UCSD-AML1 (cell line): ENCODE data around the gene OSM.
A peak's percentile ranks its signal among the peaks of the same experiment; 100 is the strongest.

ENCODE experiments used
- DNase-seq: peaks from one replicate; lab custom pipeline; 2025; ENCODE audit not compliant: unreplicated experiment; lab: John Stamatoyannopoulos, UW

The OSM gene

DNA sequence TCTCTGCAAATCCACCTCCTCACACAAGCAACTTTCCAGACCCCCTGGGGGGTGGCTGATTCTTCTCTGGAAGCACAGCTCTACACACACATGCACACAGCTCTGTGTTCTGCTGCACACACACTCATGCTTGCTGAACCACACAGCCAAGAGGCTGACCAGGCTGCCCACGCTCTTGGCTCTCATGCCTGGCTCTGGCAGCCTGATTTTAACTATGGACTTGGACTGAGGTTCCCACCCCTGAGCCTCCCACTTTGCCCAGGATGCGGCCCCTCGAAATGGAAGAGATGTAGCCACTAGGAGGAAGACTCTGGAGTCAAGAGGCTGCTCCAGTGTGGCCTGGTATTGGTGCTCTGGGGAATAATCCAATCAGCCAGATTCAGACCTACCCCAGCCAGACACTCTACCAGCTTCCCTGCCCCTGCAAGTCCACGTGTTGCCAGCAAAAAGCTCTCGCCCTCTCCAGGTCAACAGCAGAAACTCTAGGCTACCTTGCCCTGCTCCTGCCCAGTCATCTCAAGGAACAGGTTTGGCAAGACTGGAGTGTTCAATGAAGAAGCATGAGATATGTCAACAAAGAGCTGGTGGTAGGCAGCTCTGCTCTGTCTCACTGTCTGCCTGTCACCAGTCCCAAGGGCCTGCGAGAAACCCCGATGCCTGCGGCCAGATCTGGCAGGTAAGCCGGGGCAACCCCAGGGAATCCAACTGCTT, 31.5 kb upstream of the OSM start:
- DNase-seq: no peak

GRCh38 chr22:30297276-30297990, 30.8 kb upstream of the OSM start:
- no peak for DNase-seq

DNA sequence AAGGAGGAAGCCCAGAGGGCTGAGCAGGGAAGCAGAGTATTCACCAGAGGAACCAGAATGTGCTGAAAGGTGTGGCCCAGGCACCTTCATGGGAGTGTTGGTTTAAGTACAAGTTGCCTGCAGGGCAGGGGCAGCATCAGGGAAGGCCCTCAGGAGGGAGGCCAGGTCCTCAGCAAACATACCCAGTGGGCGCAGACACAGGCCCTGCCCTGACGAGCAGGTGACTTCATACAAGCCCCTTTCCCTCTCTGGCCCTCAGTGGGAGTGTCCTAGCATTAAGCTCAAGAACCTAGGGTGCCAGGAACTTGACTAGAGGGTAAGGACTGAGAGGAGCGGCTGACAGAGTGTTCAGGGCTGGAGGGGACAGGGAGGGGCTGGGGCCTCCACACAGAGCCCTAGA, 30.2 kb upstream of the OSM start:
- no peak for DNase-seq

- DNase-seq: no peak
These were observed 29.7 kb upstream of the OSM start for GRCh38 chr22:30296324-30296723.

GRCh38 chr22:30295576-30295975, 28.9 kb upstream of the OSM start:
- DNase-seq: no peak

GRCh38 chr22:30294830-30295229, 28.2 kb upstream of the OSM start:
- no peak for DNase-seq

- DNase-seq: no peak
These were observed 27.4 kb upstream of the OSM start for GRCh38 chr22:30294066-30294465.

DNA sequence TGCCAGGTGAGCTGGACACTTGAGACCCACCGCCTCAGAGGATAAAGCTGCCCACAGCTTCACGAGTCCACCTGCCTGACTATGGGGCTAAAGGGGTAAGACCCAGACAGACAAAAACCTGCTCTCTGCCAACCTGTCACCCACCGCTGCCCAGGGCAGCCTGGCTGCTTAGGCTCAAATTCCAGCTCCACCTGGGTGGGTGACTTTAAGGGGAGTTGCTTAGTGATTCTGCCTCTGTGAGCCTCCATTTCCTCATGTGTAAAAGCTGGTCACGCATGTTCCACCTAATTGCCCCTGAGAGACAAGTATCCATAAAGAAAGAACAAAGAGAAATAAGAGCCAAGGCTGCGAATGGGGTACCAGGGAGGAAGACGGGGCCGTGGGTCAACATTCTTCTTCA, 26.4 kb upstream of the OSM start:
- DNase-seq: no peak

GRCh38 chr22:30292069-30292970, 25.7 kb upstream of the OSM start:
- no peak for DNase-seq

GRCh38 chr22:30291058-30291892, 24.6 kb upstream of the OSM start:
- no peak for DNase-seq

DNA sequence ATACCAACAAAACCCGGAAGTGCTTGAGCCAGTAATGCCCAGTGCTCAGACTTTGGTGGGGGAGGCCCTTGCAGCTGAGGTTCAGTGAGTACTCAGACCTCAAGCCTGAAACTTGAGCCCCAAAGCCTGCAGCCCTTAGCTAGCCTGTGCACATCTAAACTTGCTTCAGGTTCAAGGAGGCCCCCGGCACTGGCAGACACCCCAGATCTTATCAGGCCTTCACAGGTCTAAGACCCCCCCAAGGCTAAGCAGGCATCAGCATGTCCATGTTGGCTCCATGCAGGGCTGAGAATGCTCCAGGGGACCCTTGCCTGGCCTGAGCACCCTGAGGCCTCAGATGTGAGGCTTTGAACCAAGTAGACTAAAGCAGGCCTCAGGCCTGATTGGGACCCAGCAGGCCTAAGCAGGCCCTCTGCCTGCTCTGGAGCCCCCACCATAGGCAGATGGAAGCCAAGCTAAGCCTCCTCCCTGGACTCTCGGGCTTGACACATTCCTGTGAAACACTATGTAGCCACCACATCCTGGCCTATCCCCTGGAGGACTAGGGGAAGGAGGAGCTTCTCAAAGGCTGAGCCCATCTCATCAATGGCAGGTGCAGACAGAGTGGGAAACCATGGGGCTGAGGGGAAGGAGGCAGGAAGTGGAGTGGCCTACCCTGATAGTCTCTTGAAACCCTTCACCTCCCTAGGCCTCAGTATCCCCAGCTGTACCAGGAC, 23.8 kb upstream of the OSM start:
- DNase-seq: peak; percentile 36

- DNase-seq: no peak
These were observed 23.3 kb upstream of the OSM start for GRCh38 chr22:30289980-30290313.

DNA sequence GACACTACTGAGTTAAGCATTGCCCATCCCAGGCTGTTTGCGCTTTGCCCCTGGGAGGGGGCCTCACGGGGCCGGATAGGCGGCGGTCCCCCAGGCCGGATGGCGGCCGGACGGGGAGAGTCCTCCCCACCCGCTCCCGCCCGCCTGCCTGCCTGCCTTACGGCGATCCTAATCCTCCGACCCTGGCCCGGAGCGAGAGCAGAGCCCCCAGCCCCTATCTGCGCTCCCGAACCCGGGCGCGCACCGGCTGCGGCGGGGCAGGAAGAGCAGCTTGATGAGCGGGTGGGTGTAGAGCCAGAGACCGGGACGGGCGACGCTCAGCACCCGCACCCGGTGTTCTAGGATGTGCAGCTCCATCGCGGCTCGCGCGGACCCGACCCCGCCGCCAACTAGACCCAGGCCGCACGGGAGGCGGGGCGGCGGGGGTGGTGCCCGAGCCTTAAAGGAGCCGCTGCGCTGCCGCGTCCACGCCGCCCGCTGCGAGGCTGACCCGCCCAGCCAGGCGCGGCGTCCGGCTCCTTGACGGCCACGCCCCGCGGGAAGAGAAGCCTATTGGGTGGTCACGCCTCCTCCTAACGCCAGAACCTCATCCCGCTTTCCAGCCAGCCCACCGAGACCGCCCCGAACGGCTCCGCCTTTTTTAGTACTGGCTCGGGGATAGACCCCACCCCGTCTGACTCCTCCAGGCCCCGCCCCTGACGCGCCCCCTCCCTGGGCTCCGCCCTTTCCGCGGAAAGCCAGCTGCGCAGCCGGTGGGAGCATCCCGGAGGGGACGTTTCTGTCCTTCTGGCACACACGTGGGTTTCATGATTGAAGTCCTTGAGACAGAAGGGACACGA, 22.7 kb upstream of the OSM start, which contains the start of gene CASTOR1:
Gene CASTOR1, minus strand, starts transcription at position 365 of the 839 bp plus-strand sequence. Its CDS starts 8 bp downstream, at position 357.
- peak; percentile 97 for DNase-seq

DNA sequence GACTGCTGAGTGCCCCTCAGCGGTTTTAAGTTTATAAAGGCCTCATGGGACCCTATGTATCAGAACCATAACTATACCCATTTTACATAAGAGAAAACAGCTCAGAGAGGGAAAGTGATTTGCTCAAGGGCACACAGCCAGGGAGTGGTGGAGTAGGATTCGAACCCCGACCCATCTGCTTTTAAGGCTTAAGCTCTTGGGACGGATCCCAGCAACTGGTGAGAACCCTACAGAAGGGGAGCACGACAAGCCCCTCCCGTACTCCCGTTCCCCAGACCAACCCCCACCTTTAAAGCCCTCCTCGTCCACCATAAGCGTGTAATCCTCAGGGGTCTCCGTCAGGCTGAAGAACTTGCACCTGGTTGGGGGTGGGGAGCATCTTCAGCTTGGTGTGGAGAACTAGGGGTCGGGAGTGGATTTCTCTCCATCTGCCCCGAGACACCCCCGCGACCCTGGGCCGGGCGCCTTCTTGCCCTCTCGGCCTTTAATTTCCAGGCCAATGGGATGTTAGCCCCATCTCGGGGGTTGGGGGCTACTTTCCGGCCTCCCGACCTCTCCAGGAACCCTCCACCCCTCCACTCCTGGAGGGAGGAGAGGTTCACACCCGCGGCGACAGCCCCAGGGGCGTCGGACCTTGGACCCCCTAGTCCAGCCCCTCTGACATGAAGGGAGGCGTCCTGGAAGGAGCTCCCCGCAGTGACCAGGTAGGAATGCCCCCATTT, 21.9 kb upstream of the OSM start:
- DNase-seq: no peak

DNA sequence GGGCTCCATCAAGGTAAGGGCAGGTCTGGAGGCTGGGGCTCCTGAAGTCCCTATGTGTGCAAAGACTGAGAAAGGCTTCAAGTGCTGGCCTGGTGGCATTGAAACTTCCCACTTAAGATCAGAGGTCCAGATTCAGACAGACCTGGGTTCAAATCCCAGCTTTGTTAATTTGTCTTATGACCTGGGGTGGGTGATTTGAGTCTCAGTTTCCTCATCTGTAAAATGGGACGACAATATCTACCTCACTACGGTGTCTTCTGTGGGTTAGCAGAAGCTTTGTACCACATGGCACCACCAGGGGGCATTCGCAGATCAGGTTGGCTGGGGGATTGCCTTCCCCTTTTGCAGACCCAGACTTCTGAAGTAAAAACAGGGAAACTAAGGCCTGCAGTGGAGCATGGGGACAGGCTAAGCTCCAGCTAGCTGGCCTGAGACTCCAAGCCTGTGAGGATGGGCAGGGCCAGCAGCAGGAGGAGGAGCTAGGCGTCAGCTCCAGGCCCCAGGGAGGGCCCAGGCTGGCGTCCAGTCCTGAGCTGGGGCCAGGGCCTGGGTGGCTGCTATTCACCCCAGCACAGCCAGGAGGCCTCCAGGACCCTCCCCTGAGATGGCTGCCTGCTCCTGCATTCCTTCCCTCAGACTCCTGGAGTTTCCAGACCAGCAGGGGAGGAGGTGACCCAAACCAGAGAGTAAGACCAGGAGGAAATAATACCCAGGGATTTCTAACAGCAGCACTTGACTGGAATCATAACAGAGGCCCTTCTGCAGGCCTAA, 21.2 kb upstream of the OSM start:
- DNase-seq: peak; percentile 79

GRCh38 chr22:30286813-30287647, 20.4 kb upstream of the OSM start:
- peak; percentile 77 for DNase-seq

GRCh38 chr22:30286331-30286730, 19.7 kb upstream of the OSM start:
- DNase-seq: no peak
